GM13977 (cell line): Measurements from ENCODE around the gene TMEM156.
A peak's percentile ranks its signal among the peaks of the same experiment; 100 is the strongest.

Experiments used
- DNase-seq: peaks from one replicate; pipeline ENCODE4 v3.0.0; 2012; ENCODE audit warnings: low spot score
- CTCF ChIP-seq: IDR thresholded peaks from 2 replicates; pipeline ENCODE4 v1.5.1; 2012; ENCODE audit warnings: mild to moderate bottlenecking, control low read depth; ENCODE audit not compliant: insufficient read depth; ENCODE audit errors: extremely low read depth, missing control alignments
- in situ Hi-C: fragments of 300-500 bp; cut with MboI; formaldehyde crosslinking; loops from one replicate; pipeline ENCODE4 v1.12.0; 2022; ENCODE audit warnings: low sequenced_read_pairs, low pct_unique_long_range_greater_than_20kb, mixed read lengths, inconsistent platforms; ENCODE audit not compliant: unreplicated experiment

Gene TMEM156

GRCh38 chr4:39044956-39045826, 13.0 kb upstream of the TMEM156 start:
- TF ChIP-seq CTCF, result no peak
- no peak for DNase-seq
- in situ Hi-C loops, result no loop called here

GRCh38 chr4:39044364-39044955, 12.3 kb upstream of the TMEM156 start:
- TF ChIP-seq CTCF, result no peak
- in situ Hi-C loops, result no loop called here
- DNase-seq, result peak; percentile 89

GRCh38 chr4:39043861-39044363, 11.7 kb upstream of the TMEM156 start:
- DNase-seq, result peak; percentile 40
- in situ Hi-C loops, result no loop called here
- TF ChIP-seq CTCF, result no peak

- DNase-seq, result no peak
- no peak for TF ChIP-seq CTCF
- in situ Hi-C loops, result no loop called here
These were observed 11.1 kb upstream of the TMEM156 start for GRCh38 chr4:39043058-39043860.

GRCh38 chr4:39042366-39042765, 10.2 kb upstream of the TMEM156 start:
- in situ Hi-C loops, result no loop called here
- no peak for DNase-seq
- no peak for TF ChIP-seq CTCF

GRCh38 chr4:39039108-39039507, 6.9 kb upstream of the TMEM156 start:
- DNase-seq, result no peak
- no peak for TF ChIP-seq CTCF
- in situ Hi-C loops, result no loop called here
